Measurements from ENCODE around the gene PDE2A. TPM values are rescaled to one million over a fixed set of nuclear protein-coding genes. Genes with fewer than 3 reads are reported as not detected.

Gene PDE2A
- total and polyA plus RNA-seq, 2 of the 4 experiments (the other 2 are of a cell fraction), result 0.02 TPM; not detected in 1

GRCh38 chr11:72668629-72669347 lies 5.4 kb downstream of the PDE2A start:
- Histone ChIP-seq H2BK5ac (ENCODE audit: low read depth, low read length, poor library complexity, severe bottlenecking) (no peak overlapping the region), H3K4me3 (ENCODE audit: insufficient read depth, low read depth, low read length) (no peak overlapping the region), H3K36me3 (ENCODE audit: control insufficient read depth, insufficient read depth, low read length) (no peaks in the 10 kb centered on the region), H3K4me1 (ENCODE audit: control insufficient read depth, insufficient read depth, low read length) (no peaks in the 10 kb centered on the region), H2AFZ (replicated peaks; ENCODE audit: low read length, poor library complexity) (no peak overlapping the region), H3K9ac (ENCODE audit: low read depth, low read length) (no peak overlapping the region), H2BK15ac (ENCODE audit: low read depth, low read length) (no peak overlapping the region), H3K56ac (ENCODE audit: extremely low read depth, insufficient read depth, low read length) (no peak overlapping the region), H3K23ac (ENCODE audit: low read depth, low read length) (no peak overlapping the region), H4K8ac (ENCODE audit: low read depth in 2 of 2, low read length in 2 of 2) (no peak overlapping the region), H3K9me1 (ENCODE audit: insufficient read depth, low read length) (no peaks in the 10 kb centered on the region), H4K91ac (ENCODE audit: insufficient read depth, low read depth, low read length) (no peak overlapping the region), H3K27me3 (ENCODE audit: control insufficient read depth, insufficient read depth, low read length) (peaks cover 67% of the 10 kb centered on the region), H2BK120ac (ENCODE audit: low read depth, low read length) (no peak overlapping the region), H3K14ac (replicated peaks; ENCODE audit: low read depth, low read length) (no peak overlapping the region), H4K20me1 (ENCODE audit: insufficient read depth, low read length) (no peaks in the 10 kb centered on the region; the same call in 1 of the 2 replicates), H3K27ac (ENCODE audit: insufficient read depth, low read length) (no peak overlapping the region), H2BK20ac (ENCODE audit: low read depth, low read length) (no peak overlapping the region), H3K9me3 (ENCODE audit: control insufficient read depth, insufficient read depth, low read length) (peaks cover 10% of the 10 kb centered on the region), H3K79me1 (ENCODE audit: low read depth in 1 of 2, low read length in 2 of 2) (no peaks in the 10 kb centered on the region), H3K18ac (ENCODE audit: low read depth, low read length) (no peak overlapping the region), H4K5ac (ENCODE audit: low read depth, low read length) (no peak overlapping the region), H2AK9ac (replicated peaks; ENCODE audit: low read depth, low read length, poor library complexity) (no peak overlapping the region), H3K4me2 (ENCODE audit: low read depth, low read length) (no peak overlapping the region), H3K4ac (ENCODE audit: low read depth, low read length) (no peak overlapping the region), H2AK5ac (ENCODE audit: low read depth, low read length) (no peak overlapping the region)
- ATAC-seq (ENCODE audit: low read depth) (no peak), DNase-seq (no peak)
- TF ChIP-seq RAD21 (IDR thresholded peaks at IDR 0.05; ENCODE audit: low read length) (no peak), NFE2L2 (IDR thresholded peaks at IDR 0.05; ENCODE audit: low read depth, low read length) (no peak), MAFK (IDR thresholded peaks at IDR 0.05; ENCODE audit: low read depth, low read length) (no peak), MXI1 (IDR thresholded peaks at IDR 0.05; ENCODE audit: borderline replicate concordance, low read depth, low read length) (no peak), FOS (IDR thresholded peaks at IDR 0.05; ENCODE audit: low read depth, low read length) (no peak), POLR2A (IDR thresholded peaks at IDR 0.05; ENCODE audit: low read depth, low read length) (no peak), MAZ (IDR thresholded peaks at IDR 0.05; ENCODE audit: borderline replicate concordance, low read depth, low read length) (no peak), USF2 (IDR thresholded peaks at IDR 0.05; ENCODE audit: low read depth, low read length) (no peak), CHD1 (IDR thresholded peaks at IDR 0.05; ENCODE audit: low read depth, low read length) (no peak)
- TF ChIP-seq, protein P1, sequence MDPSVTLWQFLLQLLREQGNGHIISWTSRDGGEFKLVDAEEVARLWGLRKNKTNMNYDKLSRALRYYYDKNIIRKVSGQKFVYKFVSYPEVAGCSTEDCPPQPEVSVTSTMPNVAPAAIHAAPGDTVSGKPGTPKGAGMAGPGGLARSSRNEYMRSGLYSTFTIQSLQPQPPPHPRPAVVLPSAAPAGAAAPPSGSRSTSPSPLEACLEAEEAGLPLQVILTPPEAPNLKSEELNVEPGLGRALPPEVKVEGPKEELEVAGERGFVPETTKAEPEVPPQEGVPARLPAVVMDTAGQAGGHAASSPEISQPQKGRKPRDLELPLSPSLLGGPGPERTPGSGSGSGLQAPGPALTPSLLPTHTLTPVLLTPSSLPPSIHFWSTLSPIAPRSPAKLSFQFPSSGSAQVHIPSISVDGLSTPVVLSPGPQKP (IDR thresholded peaks at IDR 0.05; ENCODE audit: borderline replicate concordance, low read depth, low read length), result no peak
- intact Hi-C loops (cut with micrococcal nuclease), result no loop called here
- BruUV-seq (replicated peaks), result no TSS peak
- in situ Hi-C loops (cut with MboI; ENCODE audit: low sequenced_read_pairs), result no loop called here
- ChIA-PET POLR2A (ENCODE audit: unreplicated experiment) (no interaction called here), CTCF (interaction anchor here (1.8 kb wide), 1 partner anchor 84 kb away, joined by 6 read pairs; no protein-coding TSS in a partner anchor)
- dilution Hi-C loops (cut with HindIII; ENCODE audit: low sequenced_read_pairs, unreplicated experiment), result no loop called here
- WGBS, 2 experiments (ENCODE audit: extremely low coverage in 2 of 2, insufficient read length in 1 of 2), result 58% methylated on average over 2 of the region's 7 CpGs; no CpG with 5 or more reads in 1 of the 2 experiments

All from IMR-90 (cell line).